ENCODE measurements around the gene CREG2. TPM values are rescaled to one million over a fixed set of nuclear protein-coding genes. Genes with fewer than 3 reads are reported as not detected.
A peak's percentile ranks its signal among the peaks of the same experiment; 100 is the strongest.

CREG2 gene
- total RNA-seq, 2 experiments from 2014 or later, result not detected

DNA sequence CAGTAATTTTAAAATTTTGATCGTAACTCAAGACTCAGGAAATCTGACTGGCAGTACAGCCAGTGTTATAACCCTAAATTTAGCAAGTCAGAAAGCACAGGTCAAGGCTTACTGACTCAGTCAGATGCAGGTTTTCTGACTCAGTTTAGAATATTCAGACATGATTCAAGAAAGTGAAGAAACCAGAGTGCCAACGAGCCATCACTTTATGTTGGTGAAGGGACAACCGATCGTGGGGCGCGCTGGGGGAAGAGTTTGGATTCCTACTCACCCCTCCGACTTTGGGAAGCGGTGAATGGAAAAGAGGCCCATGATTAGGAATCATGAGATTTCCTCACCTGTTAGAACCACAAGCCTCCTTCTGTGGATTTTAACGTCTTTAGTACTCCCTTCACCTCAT lies 79.8 kb downstream of the CREG2 start:
- peak overlapping the region; percentile 82 for H3K4me3 Mint-ChIP-seq
- DNase-seq (peak; percentile 53), ATAC-seq (peak; percentile 30)
- H3K4me1 Mint-ChIP-seq, result peaks cover 73% of the 10 kb centered on the region
- peaks cover 19% of the 10 kb centered on the region for H3K36me3 Mint-ChIP-seq (ENCODE audit: low read depth)
- intact Hi-C loops (cut with DNase I, micrococcal nuclease), result loop anchor here (1.0 to 5.0 kb wide), 15 partner anchors 23 to 1060 kb away; partner anchors contain the start of genes CNOT11 (in 1 of the 2), PDCL3 (in 1 of the 2) and TBC1D8 (in 1 of the 2)
- no peaks in the 10 kb centered on the region for H3K27me3 Mint-ChIP-seq
- ChIA-PET POLR2A (no interaction called here), CTCF (no interaction called here)
- H3K27ac Mint-ChIP-seq, result peak overlapping the region; percentile 98
- H3K9me3 Mint-ChIP-seq (ENCODE audit: low read depth), result no peaks in the 10 kb centered on the region

DNA sequence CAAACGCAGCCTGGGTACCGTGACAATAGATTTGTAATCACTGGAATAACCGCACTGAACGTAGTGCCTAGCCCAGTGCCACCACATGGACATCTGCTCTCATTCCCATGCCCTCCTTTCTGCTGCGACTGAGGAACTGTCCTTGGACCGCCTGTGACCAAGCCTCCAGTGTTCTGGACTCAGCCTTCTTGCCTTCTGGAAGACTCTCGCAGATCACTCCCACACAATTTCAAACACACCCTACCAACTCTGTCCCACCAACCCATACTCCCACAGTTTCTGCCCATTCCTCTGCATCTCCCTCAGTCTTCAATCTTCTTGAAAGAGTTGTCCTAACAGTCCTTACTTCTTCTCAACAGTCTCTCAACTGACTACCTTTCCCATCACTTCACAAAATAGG lies 80.9 kb downstream of the CREG2 start:
- no peak for ATAC-seq
- CTCF ChIA-PET, result interaction anchor here (1.3 kb wide), 1 partner anchor 52 kb away, joined by 3 read pairs; no protein-coding TSS in a partner anchor

DNA sequence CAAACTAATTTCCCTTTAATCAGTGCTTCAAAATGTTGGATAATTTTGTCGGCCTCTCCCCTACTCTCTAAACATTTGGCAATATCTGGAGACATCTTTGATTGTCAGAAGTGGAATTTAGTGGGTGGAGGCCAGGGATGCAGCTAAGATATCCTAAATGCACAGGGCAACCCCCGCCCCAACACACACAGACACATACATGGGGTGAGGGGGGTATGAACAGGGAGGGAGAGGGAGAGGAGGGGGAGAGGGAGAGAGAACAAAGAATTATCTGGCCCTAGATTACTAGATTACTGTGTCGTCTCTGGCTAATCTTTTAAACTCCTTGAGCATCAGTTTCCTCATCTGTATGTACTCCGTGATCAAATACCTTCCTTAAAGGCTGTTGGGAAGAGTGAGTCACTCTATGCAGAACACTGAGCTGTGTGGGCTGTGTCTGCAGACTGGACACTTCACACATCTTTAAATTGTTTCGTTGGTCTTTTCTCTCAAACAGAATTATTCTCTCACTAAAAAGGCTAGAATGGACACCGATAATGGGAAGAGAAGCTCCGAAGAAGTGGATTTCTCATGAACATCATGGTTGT lies 81.7 kb downstream of the CREG2 start:
- DNase-seq (peak; percentile 21), ATAC-seq (peak; percentile 7)
- CTCF ChIA-PET, result interaction anchor here (1.0 to 1.3 kb wide), 2 partner anchors 35 to 51 kb away, joined by 3 read pairs; no protein-coding TSS in a partner anchor
- Mint-ChIP-seq H3K27me3 (no peaks in the 10 kb centered on the region), H3K27ac (peak overlapping the region; percentile 98), H3K36me3 (ENCODE audit: low read depth) (peaks cover 28% of the 10 kb centered on the region), H3K4me3 (peak overlapping the region; percentile 82), H3K9me3 (ENCODE audit: low read depth) (no peaks in the 10 kb centered on the region), H3K4me1 (peaks cover 74% of the 10 kb centered on the region)
- POLR2A ChIA-PET, result interaction anchor here (0.6 to 0.7 kb wide), 2 partner anchors 54 to 706 kb away, joined by 3 to 4 read pairs; no protein-coding TSS in a partner anchor
- intact Hi-C loops (cut with DNase I, micrococcal nuclease), result loop anchor here (2.0 to 5.0 kb wide), 12 partner anchors 25 to 1062 kb away; partner anchors contain the start of genes CNOT11 (in 1 of the 2) and PDCL3 (in 1 of the 2)

More for the DNA sequence above, 80.9 kb downstream of the CREG2 start:
- no peaks in the 10 kb centered on the region for H3K27me3 Mint-ChIP-seq
- peaks cover 76% of the 10 kb centered on the region for H3K4me1 Mint-ChIP-seq
- POLR2A ChIA-PET, result interaction anchor here (0.7 kb wide), 1 partner anchor 705 kb away, joined by 3 read pairs; no protein-coding TSS in a partner anchor
- no peaks in the 10 kb centered on the region for H3K9me3 Mint-ChIP-seq (ENCODE audit: low read depth)
- peak overlapping the region; percentile 82 for H3K4me3 Mint-ChIP-seq
- peak overlapping the region; percentile 98 for H3K27ac Mint-ChIP-seq
- peaks cover 27% of the 10 kb centered on the region for H3K36me3 Mint-ChIP-seq (ENCODE audit: low read depth)
- DNase-seq, result peak; percentile 39
- intact Hi-C loops (cut with DNase I, micrococcal nuclease), result loop anchor here (2.0 to 5.0 kb wide), 12 partner anchors 24 to 1061 kb away; partner anchors contain the start of genes CNOT11 (in 1 of the 2) and PDCL3 (in 1 of the 2)

GRCh38 chr2:101305035-101305434 lies 82.3 kb downstream of the CREG2 start:
- POLR2A ChIA-PET, result interaction anchor here (0.6 kb wide), 1 partner anchor 53 kb away, joined by 4 read pairs; no protein-coding TSS in a partner anchor

GRCh38 chr2:101303688-101304087 lies 83.6 kb downstream of the CREG2 start:
- H3K9me3 Mint-ChIP-seq (ENCODE audit: low read depth), result no peaks in the 10 kb centered on the region
- ATAC-seq, result no peak
- no peak overlapping the region for H3K27ac Mint-ChIP-seq
- intact Hi-C loops (cut with DNase I, micrococcal nuclease), result no loop called here
- DNase-seq, result no peak
- peaks cover 76% of the 10 kb centered on the region for H3K4me1 Mint-ChIP-seq
- no peak overlapping the region for H3K4me3 Mint-ChIP-seq
- ChIA-PET CTCF (interaction anchor here (0.9 to 1.4 kb wide), 2 partner anchors 29 to 105 kb away, joined by 3 to 4 read pairs; no protein-coding TSS in a partner anchor), POLR2A (interaction anchor here (0.7 kb wide), 1 partner anchor 711 kb away, joined by 3 read pairs; no protein-coding TSS in a partner anchor)
- H3K36me3 Mint-ChIP-seq (ENCODE audit: low read depth), result peaks cover 33% of the 10 kb centered on the region
- no peaks in the 10 kb centered on the region for H3K27me3 Mint-ChIP-seq

More at GRCh38 chr2:101305035-101305434, 82.3 kb downstream of the CREG2 start:
- ATAC-seq (peak; percentile 39), DNase-seq (peak; percentile 20)
- peaks cover 73% of the 10 kb centered on the region for H3K4me1 Mint-ChIP-seq
- CTCF ChIA-PET, result interaction anchor here (1.0 to 1.3 kb wide), 2 partner anchors 36 to 51 kb away, joined by 3 read pairs; no protein-coding TSS in a partner anchor
- no peaks in the 10 kb centered on the region for H3K9me3 Mint-ChIP-seq (ENCODE audit: low read depth)
- intact Hi-C loops (cut with DNase I, micrococcal nuclease), result loop anchor here (5.0 kb wide), 9 partner anchors 53 to 1062 kb away; partner anchors contain the start of genes CNOT11 (in 1 of the 2) and PDCL3 (in 1 of the 2)
- H3K27me3 Mint-ChIP-seq, result no peaks in the 10 kb centered on the region
- peaks cover 28% of the 10 kb centered on the region for H3K36me3 Mint-ChIP-seq (ENCODE audit: low read depth)
- H3K27ac Mint-ChIP-seq, result peak overlapping the region; percentile 98
- H3K4me3 Mint-ChIP-seq, result peak overlapping the region; percentile 82

DNA sequence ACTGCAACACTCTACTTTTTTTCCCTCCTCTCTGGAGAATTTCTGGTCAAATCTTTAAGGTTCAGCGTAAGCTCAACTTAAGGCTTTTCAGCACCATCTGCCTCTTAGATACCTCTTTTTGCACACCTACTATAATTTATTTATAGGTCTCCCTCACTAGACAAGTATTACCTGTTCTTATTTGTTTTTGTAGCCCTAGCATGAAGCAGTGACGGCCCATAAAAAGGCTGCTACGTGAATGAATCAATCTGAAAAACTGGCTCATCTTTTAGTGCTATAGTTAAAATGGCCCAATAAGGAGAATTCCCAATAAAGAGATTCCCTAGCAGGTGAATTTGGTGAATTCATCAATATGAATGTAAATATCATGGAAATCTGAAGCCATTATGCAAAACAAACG lies 85.3 kb downstream of the CREG2 start:
- ChIA-PET POLR2A (no interaction called here), CTCF (no interaction called here)
- H3K27ac Mint-ChIP-seq, result no peak overlapping the region
- no peak for ATAC-seq
- DNase-seq, result no peak
- peaks cover 39% of the 10 kb centered on the region for H3K36me3 Mint-ChIP-seq (ENCODE audit: low read depth)
- no peaks in the 10 kb centered on the region for H3K9me3 Mint-ChIP-seq (ENCODE audit: low read depth)
- intact Hi-C loops (cut with DNase I, micrococcal nuclease), result no loop called here
- no peaks in the 10 kb centered on the region for H3K27me3 Mint-ChIP-seq
- H3K4me3 Mint-ChIP-seq, result no peak overlapping the region
- peaks cover 83% of the 10 kb centered on the region for H3K4me1 Mint-ChIP-seq

DNA sequence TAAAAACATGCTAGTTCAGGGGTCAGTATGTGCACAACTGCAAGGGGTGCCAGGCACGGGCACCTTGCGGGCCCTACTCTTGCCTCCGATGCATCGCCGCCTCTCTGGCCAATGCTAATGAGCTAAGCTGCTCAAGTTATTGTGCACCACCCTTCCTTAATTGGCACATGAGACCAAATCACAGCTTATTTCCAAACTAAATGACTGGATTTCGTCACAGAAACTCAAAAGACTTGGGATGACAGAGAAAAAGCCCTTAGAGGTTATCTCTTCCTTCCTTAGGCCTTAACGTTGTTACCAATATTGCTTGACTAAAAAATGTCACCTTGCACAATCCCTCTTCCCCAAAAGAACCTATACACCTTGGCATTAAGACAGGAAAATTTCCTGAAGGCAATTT lies 86.5 kb downstream of the CREG2 start:
- H3K36me3 Mint-ChIP-seq (ENCODE audit: low read depth), result peaks cover 37% of the 10 kb centered on the region
- POLR2A ChIA-PET, result no interaction called here

GRCh38 chr2:101300164-101300563 lies 87.1 kb downstream of the CREG2 start:
- H3K27me3 Mint-ChIP-seq, result no peaks in the 10 kb centered on the region
- H3K27ac Mint-ChIP-seq, result no peak overlapping the region
- ChIA-PET POLR2A (no interaction called here), CTCF (interaction anchor here (0.6 to 2.2 kb wide), 4 partner anchors 28 to 585 kb away, joined by 3 to 9 read pairs (median 4); no protein-coding TSS in a partner anchor)
- H3K9me3 Mint-ChIP-seq (ENCODE audit: low read depth), result no peaks in the 10 kb centered on the region
- peak; percentile 31 for ATAC-seq
- H3K4me3 Mint-ChIP-seq, result no peak overlapping the region
- peak; percentile 34 for DNase-seq
- H3K4me1 Mint-ChIP-seq, result peaks cover 81% of the 10 kb centered on the region
- intact Hi-C loops (cut with DNase I, micrococcal nuclease), result no loop called here
- peaks cover 32% of the 10 kb centered on the region for H3K36me3 Mint-ChIP-seq (ENCODE audit: low read depth)

More for the DNA sequence above, 86.5 kb downstream of the CREG2 start:
- H3K9me3 Mint-ChIP-seq (ENCODE audit: low read depth), result no peaks in the 10 kb centered on the region
- DNase-seq (no peak), ATAC-seq (no peak)
- no peaks in the 10 kb centered on the region for H3K27me3 Mint-ChIP-seq
- intact Hi-C loops (cut with DNase I, micrococcal nuclease), result no loop called here
- no peak overlapping the region for H3K27ac Mint-ChIP-seq
- peaks cover 83% of the 10 kb centered on the region for H3K4me1 Mint-ChIP-seq
- no peak overlapping the region for H3K4me3 Mint-ChIP-seq
- CTCF ChIA-PET, result interaction anchor here (1.4 to 2.2 kb wide), 2 partner anchors 29 to 42 kb away, joined by 5 to 9 read pairs; no protein-coding TSS in a partner anchor

- H3K27ac Mint-ChIP-seq, result peak overlapping the region; percentile 28
- POLR2A ChIA-PET, result no interaction called here
- H3K36me3 Mint-ChIP-seq (ENCODE audit: low read depth), result peaks cover 33% of the 10 kb centered on the region
- ATAC-seq (peak; percentile 70), DNase-seq (no peak)
- CTCF ChIA-PET, result interaction anchor here (0.6 to 2.2 kb wide), 5 partner anchors 19 to 585 kb away, joined by 3 to 9 read pairs (median 4); no protein-coding TSS in a partner anchor
- H3K4me1 Mint-ChIP-seq, result peaks cover 77% of the 10 kb centered on the region
- H3K27me3 Mint-ChIP-seq, result no peaks in the 10 kb centered on the region
- no peaks in the 10 kb centered on the region for H3K9me3 Mint-ChIP-seq (ENCODE audit: low read depth)
- H3K4me3 Mint-ChIP-seq, result no peak overlapping the region
- intact Hi-C loops (cut with DNase I, micrococcal nuclease), result no loop called here
These were observed 87.7 kb downstream of the CREG2 start for GRCh38 chr2:101299604-101300003.

DNA sequence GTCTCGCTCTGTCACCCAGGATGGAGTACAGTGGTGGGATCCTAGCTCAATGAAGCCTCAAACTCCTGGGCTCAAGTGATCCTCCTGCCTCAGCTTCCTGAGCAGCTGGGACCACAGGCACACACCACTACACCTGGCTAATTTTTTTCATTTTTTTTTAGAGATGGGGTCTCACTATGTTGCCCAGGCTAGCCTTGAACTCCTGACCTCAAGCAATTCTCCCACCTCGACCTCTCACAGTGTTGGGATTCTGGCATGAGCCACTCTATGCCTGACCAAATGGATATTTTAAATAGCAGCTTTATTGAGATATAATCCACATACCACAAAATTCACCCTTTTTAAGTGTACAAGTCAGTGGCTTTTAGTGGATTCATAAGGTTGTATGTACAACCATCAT lies 89.9 kb downstream of the CREG2 start:
- DNase-seq (no peak), ATAC-seq (no peak)
- ChIA-PET POLR2A (no interaction called here), CTCF (no interaction called here)
- intact Hi-C loops (cut with DNase I, micrococcal nuclease), result no loop called here
- H3K9me3 Mint-ChIP-seq (ENCODE audit: low read depth), result no peaks in the 10 kb centered on the region
- H3K36me3 Mint-ChIP-seq (ENCODE audit: low read depth), result peaks cover 33% of the 10 kb centered on the region
- H3K4me3 Mint-ChIP-seq, result no peak overlapping the region
- peaks cover 64% of the 10 kb centered on the region for H3K4me1 Mint-ChIP-seq
- H3K27ac Mint-ChIP-seq, result no peak overlapping the region
- H3K27me3 Mint-ChIP-seq, result no peaks in the 10 kb centered on the region

DNA sequence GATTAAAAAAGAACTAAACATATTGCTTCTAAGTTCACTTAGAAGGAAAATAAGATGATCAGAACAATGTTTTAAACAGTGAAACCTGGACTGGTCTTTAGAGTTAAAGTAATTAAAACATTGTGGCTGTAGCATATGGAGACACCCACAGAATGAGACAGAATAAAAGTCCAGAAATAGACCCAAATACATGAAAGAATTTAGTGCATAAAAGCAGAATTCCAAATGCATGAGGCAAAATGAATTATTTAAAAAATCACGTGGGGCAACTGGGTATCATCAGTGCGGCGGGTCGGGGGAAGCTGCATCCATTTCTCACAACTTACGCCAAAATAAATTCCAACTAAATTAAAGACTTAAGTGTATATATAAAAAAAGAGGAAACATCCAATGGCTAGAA lies 90.9 kb downstream of the CREG2 start:
- CTCF ChIA-PET, result no interaction called here
- POLR2A ChIA-PET, result no interaction called here

More for the DNA sequence above, 90.9 kb downstream of the CREG2 start:
- Mint-ChIP-seq H3K9me3 (ENCODE audit: low read depth) (no peaks in the 10 kb centered on the region), H3K4me3 (no peak overlapping the region), H3K27me3 (no peaks in the 10 kb centered on the region), H3K36me3 (ENCODE audit: low read depth) (peaks cover 30% of the 10 kb centered on the region), H3K4me1 (peaks cover 55% of the 10 kb centered on the region), H3K27ac (no peak overlapping the region)
- ATAC-seq (no peak), DNase-seq (no peak)
- intact Hi-C loops (cut with DNase I, micrococcal nuclease), result no loop called here

Measured in activated CD4-positive, alpha-beta T cell treated with anti-CD3 and anti-CD28 coated beads for 36 hours (primary cell).